ENCODE measurements around the gene LIN37. TPM values are rescaled to one million over a fixed set of nuclear protein-coding genes. Genes with fewer than 3 reads are reported as not detected.

Gene LIN37
- total and polyA plus RNA-seq, 9 of the 15 experiments (the other 6 are each of a cell fraction or from before 2014, with no cell fraction given): 1.2 to 12.5 (median 8.6) TPM

DNA sequence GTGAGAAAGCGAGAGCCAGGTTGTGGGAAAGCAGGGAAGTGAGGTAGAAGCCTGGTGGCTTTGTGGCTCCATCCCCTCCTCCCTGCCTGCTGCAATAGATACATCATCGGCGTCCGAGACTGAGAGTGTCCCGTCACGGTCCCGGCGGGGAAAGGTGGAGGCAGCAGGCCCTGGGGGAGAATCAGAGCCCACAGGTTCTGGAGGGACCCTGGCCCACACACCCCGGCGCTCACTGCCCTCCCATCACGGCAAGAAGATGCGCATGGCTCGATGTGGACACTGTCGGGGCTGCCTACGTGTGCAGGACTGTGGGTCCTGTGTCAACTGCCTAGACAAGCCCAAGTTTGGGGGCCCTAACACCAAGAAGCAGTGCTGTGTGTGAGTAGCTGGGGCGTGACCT, 25.5 kb upstream of the LIN37 start:
- DNase-seq (ENCODE audit: extremely low read depth in 1 of 4, low spot score in 3 of 4) (no peak), FAIRE-seq (no peak), ATAC-seq (no peak)
- in situ Hi-C loops (cut with MboI): no loop called here
- H3K27me3 ChIP-seq (ENCODE audit: control insufficient read depth in 2 of 2, insufficient read depth in 2 of 2, low read length in 2 of 2): no peaks in the 10 kb centered on the region
- peaks cover 33% of the 10 kb centered on the region for H3K79me2 ChIP-seq (ENCODE audit: control insufficient read depth, insufficient read depth, low read length)
- no peaks in the 10 kb centered on the region for H3K9me3 ChIP-seq (replicated peaks; ENCODE audit: control insufficient read depth, insufficient read depth, low read depth, low read length)
- CTCF ChIA-PET (ENCODE audit: low intra/inter-chr PET ratio): no interaction called here
- WGBS (ENCODE audit: insufficient coverage, low coverage, missing lambda C conversion rate): 100% methylated on average over 11 of the region's 16 CpGs
- 0 out of 2 replicates have a peak, but pooled peaks cover 11% of the 10 kb centered on the region for H4K20me1 ChIP-seq (replicated peaks; ENCODE audit: control insufficient read depth, insufficient read depth, low read length)
- peaks cover 82% of the 10 kb centered on the region; the same call in 2 of the 3 replicates for H3K36me3 ChIP-seq (ENCODE audit: control insufficient read depth, insufficient read depth, low read length)
- H3K27ac ChIP-seq (ENCODE audit: extremely low read depth, low read depth, low read length): no peak overlapping the region
- intact Hi-C loops (cut with micrococcal nuclease): no loop called here
- no peak overlapping the region for H3K4me2 ChIP-seq (ENCODE audit: insufficient read depth, low read length)
- 0 out of 4 replicates have a peak overlapping the region, but pooled peaks of 1 of the 2 experiments have one; percentile 32 for H3K9ac ChIP-seq (ENCODE audit: insufficient read depth in 1 of 2, low read depth in 2 of 2, low read length in 2 of 2)
- BruUV-seq (replicated peaks): no TSS peak
- POLR2A ChIA-PET: interaction anchor here (0.7 to 3.2 kb wide), 5 partner anchors 12 to 1356 kb away, joined by 3 to 19 read pairs (median 8); partner anchors contain the start of genes PSENEN, U2AF1L4 and ZNF420
- H2AFZ ChIP-seq (ENCODE audit: low read depth, low read length): no peak overlapping the region
- peaks cover 7 to 33% of the 10 kb centered on the region in 2 experiments for H3K4me1 ChIP-seq (replicated peaks in 1 of 2; ENCODE audit: control insufficient read depth in 2 of 2, insufficient read depth in 2 of 2, low read length in 2 of 2)
- no peak overlapping the region for H3K4me3 ChIP-seq
- no peaks in the 10 kb centered on the region for H3K9me1 ChIP-seq (ENCODE audit: control insufficient read depth, insufficient read depth, low read length)
- TF ChIP-seq TBP (optimal IDR thresholded peaks at IDR 0.05; ENCODE audit: low read depth, low read length): no peak
- TF ChIP-seq POLR2G (IDR thresholded peaks at IDR 0.05; ENCODE audit: low read depth, low read length): peak; percentile 23; the same call in 1 of the 2 replicates
- TF ChIP-seq NR2F6 (CRISPR knock-in tag; IDR thresholded peaks at IDR 0.05): no peak
- no peak for TF ChIP-seq ZNF76 (CRISPR knock-in tag; IDR thresholded peaks at IDR 0.05; ENCODE audit: borderline replicate concordance)
- TF ChIP-seq ZNF518B (CRISPR knock-in tag; IDR thresholded peaks at IDR 0.05): no peak
- no peak for TF ChIP-seq XRCC3 (IDR thresholded peaks at IDR 0.05)
- TF ChIP-seq NBN (IDR thresholded peaks at IDR 0.05; ENCODE audit: low read depth): no peak
- no peak for TF ChIP-seq RBM34 (IDR thresholded peaks at IDR 0.05; ENCODE audit: borderline replicate concordance, insufficient read depth, low read length)
- no peak for TF ChIP-seq GTF3C2 (IDR thresholded peaks at IDR 0.05; ENCODE audit: borderline replicate concordance, extremely low read depth, insufficient read length)
- no peak for TF ChIP-seq ZC3H4 (CRISPR knock-in tag; IDR thresholded peaks at IDR 0.05; ENCODE audit: borderline replicate concordance)
- TF ChIP-seq BRCA1 (IDR thresholded peaks at IDR 0.05): no peak
- TF ChIP-seq BRCA1 (CRISPR knock-in tag; IDR thresholded peaks at IDR 0.05): no peak
- no peak for TF ChIP-seq TOE1 (IDR thresholded peaks at IDR 0.05; ENCODE audit: borderline replicate concordance)
- TF ChIP-seq TOE1 (CRISPR knock-in tag; IDR thresholded peaks at IDR 0.05; ENCODE audit: borderline replicate concordance, low read depth): no peak
- peak; percentile 3; the same call in 1 of the 2 replicates for TF ChIP-seq RBFOX2 (IDR thresholded peaks at IDR 0.05; ENCODE audit: low read depth, low read length)
- TF ChIP-seq TAF1 (IDR thresholded peaks at IDR 0.05; ENCODE audit: control insufficient read depth, extremely low read depth, insufficient read depth, low read length, severe bottlenecking): no peak

Data from K562 (cell line).